PC-3 (cell line): ENCODE results near the gene HMSD. TPM values are rescaled to one million over a fixed set of nuclear protein-coding genes. Genes with fewer than 3 reads are reported as not detected.
A peak's percentile ranks its signal among the peaks of the same experiment; 100 is the strongest.

Experiments
- ATAC-seq: fragments of 200-7000 bp; cut with Tn5 transposase; 2 replicates; pipeline ENCODE4 v1.9.1; 2020; ENCODE audit warnings: mild to moderate bottlenecking, moderate library complexity
- BruUV-seq: library from RNA; stranded (reverse); fragments of 400-500 nt; replicated peaks from 2 replicates; lab custom pipeline; 2021; lab: Mats Ljungman, UMichigan
- CTCF ChIA-PET: fragments of 300-600 bp; sonication (Branson Sonifier 250); formaldehyde crosslinking; loops from one replicate; lab custom pipeline; 2022; ENCODE audit warnings: antibody characterized with exemption; lab: Charles Lee
- POLR2A ChIA-PET: fragments of 300-600 bp; sonication (Branson Sonifier 250); formaldehyde crosslinking; loops from one replicate; lab custom pipeline; 2022; ENCODE audit warnings: antibody characterized with exemption; ENCODE audit not compliant: unreplicated experiment; lab: Charles Lee
- DNase-seq: peaks from one replicate; pipeline ENCODE4 v3.0.0-alpha.2; 2015
- H2AFZ ChIP-seq: fragments of 300-600 bp; sonication (generic); 2 replicates; pipeline ENCODE4 v1.6.0; 2016; ENCODE audit warnings: antibody characterized with exemption, low read length
- H3F3A ChIP-seq: fragments of 300-600 bp; sonication (generic); one replicate; pipeline ENCODE4 v1.6.0; 2017; ENCODE audit warnings: antibody characterized with exemption, low read length, control low read depth, mild to moderate bottlenecking; ENCODE audit not compliant: unreplicated experiment
- H3K27ac ChIP-seq: fragments of 300-600 bp; sonication (generic); 2 replicates; pipeline ENCODE4 v1.5.1; 2016; ENCODE audit warnings: mild to moderate bottlenecking, low read length
- H3K27me3 ChIP-seq: fragments of 300-600 bp; sonication (generic); 2 replicates; pipeline ENCODE4 v1.6.1; 2016; ENCODE audit warnings: low read length, mixed read lengths
- H3K36me3 ChIP-seq: fragments of 300-600 bp; sonication (generic); 2 replicates; pipeline ENCODE4 v1.6.1; 2016; ENCODE audit warnings: low read depth, mixed run types, low read length, mixed read lengths
- H3K4me1 ChIP-seq: fragments of 300-600 bp; sonication (generic); 2 replicates; pipeline ENCODE4 v1.5.1; 2016; ENCODE audit warnings: low read length; ENCODE audit not compliant: insufficient read depth
- H3K4me2 ChIP-seq: fragments of 300-600 bp; sonication (generic); 2 replicates; pipeline ENCODE4 v1.6.0; 2016; ENCODE audit warnings: low read length
- H3K4me3 ChIP-seq: fragments of 300-600 bp; sonication (generic); 2 replicates; pipeline ENCODE4 v1.5.1; 2016; ENCODE audit warnings: mild to moderate bottlenecking, low read length, mixed read lengths
- H3K79me2 ChIP-seq: fragments of 300-600 bp; sonication (generic); 2 replicates; pipeline ENCODE4 v1.6.1; 2017; ENCODE audit warnings: low read length, mixed read lengths
- H3K9ac ChIP-seq: fragments of 300-600 bp; sonication (generic); 2 replicates; pipeline ENCODE4 v1.6.0; 2016; ENCODE audit warnings: mild to moderate bottlenecking, low read length
- H3K9me2 ChIP-seq: fragments of 300-600 bp; sonication (generic); replicated peaks from 2 replicates; pipeline ENCODE4 v1.6.1; 2016; ENCODE audit warnings: mixed run types, low read length, mixed read lengths
- H3K9me3 ChIP-seq: fragments of 300-600 bp; sonication (generic); 2 replicates; pipeline ENCODE4 v1.6.1; 2016; ENCODE audit warnings: low read length, mixed read lengths
- H4K20me1 ChIP-seq: fragments of 300-600 bp; sonication (generic); 2 replicates; pipeline ENCODE4 v1.6.1; 2016; ENCODE audit warnings: low read length, mixed read lengths
- CTCF ChIP-seq: fragments of 300-600 bp; sonication (generic); conservative IDR thresholded peaks from 2 replicates; pipeline ENCODE4 v1.5.1; 2017; ENCODE audit warnings: antibody characterized with exemption, low read depth, mild to moderate bottlenecking, low read length
- EZH2 ChIP-seq: fragments of 300-600 bp; sonication (generic); IDR thresholded peaks from one replicate; pipeline ENCODE4 v1.6.1; 2017; ENCODE audit warnings: antibody characterized with exemption, mild to moderate bottlenecking, low read length; ENCODE audit not compliant: unreplicated experiment
- EZH2phosphoT487 ChIP-seq: fragments of 300-600 bp; sonication (generic); IDR thresholded peaks from 2 replicates; pipeline ENCODE4 v1.6.1; 2018; ENCODE audit warnings: mild to moderate bottlenecking, antibody characterized with exemption, low read length, borderline replicate concordance
- intact Hi-C: fragments of 100-400 bp; cut with micrococcal nuclease; formaldehyde crosslinking; loops from 2 replicates; pipeline ENCODE4 v1.9.0; 2023
- total RNA-seq: library from RNA; depleted of rRNA; stranded (reverse); fragments of >200 nt; gene quantifications from 2 replicates; pipeline ENCODE4 v1.2.3, GENCODE V29; 2014

The HMSD gene
- total RNA-seq, 1 experiment from 2014 or later, result 0.40 TPM

GRCh38 chr18:63972002-63972376 lies 22.9 kb downstream of the HMSD start:
- Histone ChIP-seq H3K4me2 (peak overlapping the region; percentile 98; the same call in 1 of the 2 replicates), H3K27me3 (no peaks in the 10 kb centered on the region), H4K20me1 (peaks cover 3% of the 10 kb centered on the region; the same call in 1 of the 2 replicates), H3K9me3 (no peaks in the 10 kb centered on the region), H3K4me3 (no peak overlapping the region), H3F3A (peaks cover 4% of the 10 kb centered on the region), H3K27ac (no peak overlapping the region), H2AFZ (no peak overlapping the region), H3K36me3 (no peaks in the 10 kb centered on the region), H3K9ac (no peak overlapping the region), H3K9me2 (no peaks in the 10 kb centered on the region), H3K4me1 (peaks cover 19% of the 10 kb centered on the region), H3K79me2 (peaks cover 47% of the 10 kb centered on the region)
- ChIA-PET CTCF (no interaction called here), POLR2A (no interaction called here)
- ATAC-seq (no peak), DNase-seq (no peak)
- TF ChIP-seq CTCF (no peak), EZH2 (no peak), EZH2phosphoT487 (no peak)
- intact Hi-C loops, result no loop called here
- BruUV-seq, result no TSS peak

- Histone ChIP-seq H3K36me3 (peaks cover 4% of the 10 kb centered on the region; the same call in 1 of the 2 replicates), H3K79me2 (peaks cover 50% of the 10 kb centered on the region), H3F3A (peaks cover 4% of the 10 kb centered on the region), H3K4me1 (peaks cover 12% of the 10 kb centered on the region), H3K9me2 (no peaks in the 10 kb centered on the region), H3K9me3 (no peaks in the 10 kb centered on the region), H3K9ac (no peak overlapping the region), H4K20me1 (peaks cover 3% of the 10 kb centered on the region; the same call in 1 of the 2 replicates), H3K27me3 (no peaks in the 10 kb centered on the region), H3K27ac (no peak overlapping the region), H3K4me2 (no peak overlapping the region), H3K4me3 (no peak overlapping the region), H2AFZ (no peak overlapping the region)
- ChIA-PET CTCF (no interaction called here), POLR2A (interaction anchor here (0.6 kb wide), 1 partner anchor 882 kb away, joined by 3 read pairs; no protein-coding TSS in a partner anchor)
- no TSS peak for BruUV-seq
- TF ChIP-seq EZH2 (no peak), CTCF (peak; percentile 61)
- intact Hi-C loops, result loop anchor here (1.0 kb wide), 1 partner anchor 12 kb away; no protein-coding TSS in a partner anchor
- DNase-seq, result peak; percentile 50
- ATAC-seq, result no peak
These were observed 25.9 kb downstream of the HMSD start for GRCh38 chr18:63974991-63975390.

- no peaks in the 10 kb centered on the region for H3K27me3 ChIP-seq
- TF ChIP-seq EZH2phosphoT487 (no peak), CTCF (no peak), EZH2 (no peak)
- no peak overlapping the region for H3K9ac ChIP-seq
- no peak overlapping the region for H3K4me2 ChIP-seq
- H3K4me1 ChIP-seq, result peaks cover 12% of the 10 kb centered on the region
- no peak overlapping the region for H3K4me3 ChIP-seq
- H3K9me3 ChIP-seq, result no peaks in the 10 kb centered on the region
- POLR2A ChIA-PET, result no interaction called here
- CTCF ChIA-PET, result interaction anchor here (0.7 kb wide), 1 partner anchor 12 kb away, joined by 8 read pairs; no protein-coding TSS in a partner anchor
- H3K9me2 ChIP-seq, result no peaks in the 10 kb centered on the region
- intact Hi-C loops, result loop anchor here (1.0 kb wide), 1 partner anchor 12 kb away; no protein-coding TSS in a partner anchor
- H3K27ac ChIP-seq, result no peak overlapping the region
- no peak for DNase-seq
- peaks cover 4% of the 10 kb centered on the region for H3F3A ChIP-seq
- ATAC-seq, result no peak
- BruUV-seq, result no TSS peak
- peaks cover 50% of the 10 kb centered on the region for H3K79me2 ChIP-seq
- H2AFZ ChIP-seq, result no peak overlapping the region
- H3K36me3 ChIP-seq, result peaks cover 10% of the 10 kb centered on the region; the same call in 1 of the 2 replicates
- peaks cover 3% of the 10 kb centered on the region; the same call in 1 of the 2 replicates for H4K20me1 ChIP-seq
These were observed 26.5 kb downstream of the HMSD start for GRCh38 chr18:63975628-63976027.
